Activated T-cell treated with anti-CD3 and anti-CD28 coated beads, Interleukin-2, amount 50 U/mL, for 1 hour (primary cell): ENCODE data around the gene HEXB.
A peak's percentile ranks its signal among the peaks of the same experiment; 100 is the strongest.

Experiments used
- DNase-seq: peaks from one replicate; pipeline ENCODE4 v3.0.0-alpha.2; 2020

Gene HEXB

GRCh38 chr5:74761241-74761640, 76.2 kb downstream of the HEXB start:
- DNase-seq: no peak

- no peak for DNase-seq
Measured at GRCh38 chr5:74762599-74762998, 77.6 kb downstream of the HEXB start.

GRCh38 chr5:74763504-74763903, 78.5 kb downstream of the HEXB start:
- no peak for DNase-seq

- DNase-seq: no peak
Measured at GRCh38 chr5:74765201-74765600, 80.2 kb downstream of the HEXB start.

- no peak for DNase-seq
Measured at GRCh38 chr5:74765929-74766328, 80.9 kb downstream of the HEXB start.

- DNase-seq: no peak
Measured at GRCh38 chr5:74766418-74766848, 81.4 kb downstream of the HEXB start.

- DNase-seq: peak; percentile 94
Measured at GRCh38 chr5:74766849-74767578, 82.0 kb downstream of the HEXB start, which contains the start of the genes GFM2 and NSA2. GFM2 (minus strand) TSS chr5:74767117; CDS start chr5:74763742, 3,375 bp downstream. NSA2 (plus strand) TSS chr5:74767249; CDS start chr5:74767361, 112 bp downstream.

- no peak for DNase-seq
Measured at GRCh38 chr5:74767579-74767913, 82.5 kb downstream of the HEXB start.
